Thyroid gland (tissue), 4 donors: ENCODE results near the gene SNAPIN.

Experiments used
- CTCF ChIP-seq, 6 experiments: fragments of 200-600 bp in 3 of 6; fragments of 450-650 bp in 3 of 6; sonication (generic) in 3 of 6; IDR thresholded peaks; one replicate each; pipeline ENCODE4 v1.5.1; 2016 to 2019; ENCODE audit warnings: antibody characterized with exemption in 6 of 6, mild to moderate bottlenecking in 2 of 6, inconsistent platforms in 1 of 6, moderate library complexity in 1 of 6
- POLR2A ChIP-seq, 2 donors: fragments of 450-650 bp; IDR thresholded peaks; one replicate each; pipeline ENCODE4 v1.6.1; 2017; ENCODE audit warnings: antibody characterized with exemption in 2 of 2, mild to moderate bottlenecking in 2 of 2, moderate library complexity in 1 of 2

- no peak for TF ChIP-seq CTCF (IDR thresholded peaks at IDR 0.05)
- no peak for TF ChIP-seq POLR2A (IDR thresholded peaks at IDR 0.05)
Measured at GRCh38 chr1:153612111-153612754, 46.3 kb upstream of the SNAPIN start.
